ENCODE results near the gene TBC1D3C.
"Not testable (repeated sequence)": the region's sequence is repeated elsewhere in the genome, so short reads cannot be mapped to it uniquely, and the experiment has no call there.

The TBC1D3C gene

DNA sequence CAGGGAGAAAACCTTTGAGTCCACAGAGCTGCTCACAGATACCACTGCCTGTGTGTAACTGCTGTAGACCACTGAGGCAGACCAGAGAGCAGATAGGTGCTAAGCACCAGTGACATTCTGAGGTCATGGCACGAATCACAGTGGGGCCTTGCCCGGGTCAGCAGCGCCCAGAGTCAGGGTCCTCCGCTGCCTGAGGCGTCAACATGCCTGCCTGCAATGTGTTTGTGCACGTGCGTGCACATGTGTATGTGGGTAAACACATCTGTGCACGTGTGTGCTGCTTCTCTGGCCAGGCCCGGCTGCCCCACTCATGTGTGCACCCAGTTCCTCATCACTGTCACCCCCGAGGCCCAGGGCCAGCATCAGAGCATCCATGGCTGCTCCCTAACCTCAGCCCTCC lies at the start of gene TBC1D3C:
Gene TBC1D3C, minus strand, starts transcription at position 101 of the 400 bp plus-strand sequence. CDS start 1,568 bp downstream, outside the sequence.
- not testable (repeated sequence) for DNase-seq (ENCODE audit: low read depth)

DNA sequence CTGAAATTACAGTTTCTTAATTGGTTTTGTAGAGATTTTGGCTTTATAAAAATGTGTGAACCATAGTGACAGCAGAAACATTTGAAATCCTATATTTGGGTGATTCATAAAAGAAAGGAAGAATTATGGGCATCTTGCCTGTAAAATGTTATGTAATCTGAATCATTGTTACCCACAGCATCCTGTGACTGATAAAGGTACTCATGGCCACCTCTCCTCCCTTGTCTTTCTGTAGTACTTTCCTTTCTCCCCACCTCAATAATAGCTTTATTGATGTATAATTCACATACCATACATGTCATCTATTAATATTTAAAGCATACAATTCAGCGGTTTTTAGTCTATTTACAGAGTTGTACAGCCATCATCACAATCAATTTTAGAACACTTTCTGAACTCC lies 30.8 kb upstream of the TBC1D3C start:
- DNase-seq (ENCODE audit: low read depth) = not testable (repeated sequence)

DNA sequence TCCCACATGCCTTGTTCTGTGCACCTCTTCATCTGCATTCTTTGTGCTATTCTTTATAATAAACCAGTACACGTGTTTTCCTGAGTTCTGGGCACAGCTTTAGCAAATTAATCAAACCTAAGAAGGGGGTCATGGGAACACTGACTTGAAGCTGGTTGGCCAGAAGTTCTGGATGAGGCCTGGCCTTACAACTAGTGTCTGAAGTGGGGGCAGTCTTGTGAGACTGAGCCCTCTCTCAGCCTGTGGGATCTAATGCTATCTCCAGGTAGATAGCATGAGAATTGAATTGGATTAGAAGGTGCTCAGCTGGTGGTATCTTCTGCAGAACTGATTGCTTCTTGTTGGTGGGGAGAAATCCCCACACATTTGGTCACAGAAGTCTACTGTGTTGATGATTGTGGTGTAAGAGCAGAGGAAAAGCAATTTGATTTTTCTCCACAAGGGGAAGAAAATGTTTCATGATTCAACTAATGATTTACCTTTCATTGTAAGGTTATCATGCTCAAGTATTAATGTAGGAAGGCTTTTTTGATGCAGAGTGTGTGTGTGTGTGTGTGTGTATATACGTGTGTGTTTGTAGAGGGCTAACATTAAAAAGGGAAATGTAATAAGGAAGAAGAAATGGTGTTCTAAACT lies 25.7 kb upstream of the TBC1D3C start:
- DNase-seq (ENCODE audit: low read depth) = not testable (repeated sequence)

DNA sequence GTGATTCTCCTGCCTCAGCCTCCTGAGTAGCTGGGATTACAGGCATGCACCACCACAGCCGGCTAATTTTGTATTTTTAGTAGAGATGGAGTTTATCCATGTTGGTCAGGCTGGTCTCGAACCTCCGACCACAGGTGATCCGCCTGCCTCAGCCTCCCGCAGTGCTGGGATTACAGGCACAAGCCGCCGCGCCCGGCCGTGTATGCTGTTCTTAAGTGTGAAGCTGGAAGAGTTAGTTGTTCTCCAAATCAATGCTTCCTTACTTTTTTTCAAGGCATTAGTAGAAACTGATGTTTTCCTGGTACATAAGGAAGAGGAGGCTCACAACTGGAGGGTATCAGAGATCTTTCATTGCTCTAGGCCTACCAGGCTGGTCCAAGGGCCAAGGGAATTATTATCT lies 19.7 kb upstream of the TBC1D3C start:
- DNase-seq (ENCODE audit: low read depth) = not testable (repeated sequence)

DNA sequence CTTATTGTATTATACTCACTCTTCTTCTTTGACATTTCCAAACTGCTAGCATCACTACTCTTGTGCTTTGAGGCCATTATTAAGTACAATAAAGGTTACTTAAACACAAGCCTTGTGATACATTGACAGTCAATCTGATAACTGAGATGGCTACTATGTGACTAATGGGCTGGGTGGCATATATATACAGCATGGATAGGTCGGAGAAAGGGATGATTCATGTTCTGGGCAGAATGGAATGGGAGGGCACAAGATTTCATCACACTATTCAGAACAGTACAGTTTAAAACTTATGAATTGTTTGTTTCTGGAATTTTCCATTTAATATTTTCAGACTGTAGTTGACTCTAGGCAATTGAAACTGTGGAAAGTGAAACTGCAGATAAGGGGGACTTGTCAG lies 18.9 kb upstream of the TBC1D3C start:
- DNase-seq (ENCODE audit: low read depth) = not testable (repeated sequence)

Measured in stromal cell of bone marrow (primary cell).